B cell (primary cell): Measurements from ENCODE around the gene CCL25. TPM values are rescaled to one million over a fixed set of nuclear protein-coding genes. Genes with fewer than 3 reads are reported as not detected.

Source experiments
- ATAC-seq: fragments of 200-7000 bp; cut with Tn5 transposase; one replicate; pipeline ENCODE4 v1.10.0; 2021; ENCODE audit warnings: low read depth, mild to moderate bottlenecking, moderate number of reproducible peaks, moderate library complexity
- CTCF ChIA-PET: fragments of 350-600 bp; sonication (Branson Sonifier 250); formaldehyde crosslinking; loops from one replicate; lab custom pipeline; 2021; ENCODE audit warnings: antibody characterized with exemption, inconsistent platforms; lab: Charles Lee
- POLR2A ChIA-PET: fragments of 350-600 bp; sonication (Branson Sonifier 250); formaldehyde crosslinking; loops from one replicate; lab custom pipeline; 2021; ENCODE audit warnings: antibody characterized with exemption; lab: Charles Lee
- DNase-seq: peaks from one replicate; pipeline ENCODE4 v3.0.0; 2013
- H2AFZ ChIP-seq: 2 replicates; pipeline ENCODE4 v1.6.1; 2012; ENCODE audit warnings: mild to moderate bottlenecking, low read depth, low read length; ENCODE audit not compliant: insufficient read depth, poor library complexity, severe bottlenecking
- H3K27ac ChIP-seq, 2 donors: 1 replicate in 1 of 2; 2 replicates in 1 of 2; pipeline ENCODE4 v1.5.1; 2012 to 2013; ENCODE audit warnings: low read length in 2 of 2, mild to moderate bottlenecking in 2 of 2, moderate library complexity in 1 of 2
- H3K27me3 ChIP-seq, 4 experiments: fragments of 200-600 bp in 1 of 4; sonication (generic) in 1 of 4; replicated peaks in 1 of 4; 1 replicate in 2 of 4; 2 replicates in 2 of 4; pipeline versions ENCODE4 v1.6.1 to v1.7.0; 2013 to 2016; ENCODE audit warnings: low read length in 3 of 4, mild to moderate bottlenecking in 2 of 4, mixed read lengths in 1 of 4, moderate library complexity in 1 of 4; ENCODE audit not compliant: insufficient read depth in 4 of 4, control insufficient read depth in 3 of 4; ENCODE audit errors: control extremely low read depth in 1 of 4
- H3K36me3 ChIP-seq, 2 experiments: replicated peaks in 1 of 2; 1 replicate in 1 of 2; 2 replicates in 1 of 2; pipeline versions ENCODE4 v1.6.1 to v1.7.1; 2013; ENCODE audit warnings: low read length in 1 of 2; ENCODE audit not compliant: insufficient read depth in 2 of 2, control insufficient read depth in 1 of 2; ENCODE audit errors: control extremely low read depth in 1 of 2, extremely low read depth in 1 of 2
- H3K4me1 ChIP-seq, 2 donors: fragments of 200-600 bp in 1 of 2; sonication (generic) in 1 of 2; 1 replicate in 1 of 2; 2 replicates in 1 of 2; pipeline versions ENCODE4 v1.5.1 to v1.6.1; 2013 to 2017; ENCODE audit warnings: low read length in 2 of 2; ENCODE audit not compliant: control insufficient read depth in 2 of 2, insufficient read depth in 2 of 2
- H3K4me2 ChIP-seq: replicated peaks from 2 replicates; pipeline ENCODE3; 2012; ENCODE audit warnings: mild to moderate bottlenecking, low read depth, low read length; ENCODE audit not compliant: poor library complexity, severe bottlenecking
- H3K4me3 ChIP-seq, 5 experiments: fragments of 200-600 bp in 1 of 5; sonication (generic) in 1 of 5; 1 replicate in 3 of 5; 2 replicates in 2 of 5; pipeline versions ENCODE4 v1.5.1 to v1.7.0; 2011 to 2016; ENCODE audit warnings: low read length in 4 of 5, mild to moderate bottlenecking in 4 of 5, low read depth in 2 of 5, control low read depth in 1 of 5, moderate library complexity in 1 of 5; ENCODE audit not compliant: insufficient read depth in 1 of 5; ENCODE audit errors: control extremely low read depth in 1 of 5, extremely low read depth in 1 of 5
- H3K79me2 ChIP-seq: fragments of 200-600 bp; sonication (generic); one replicate; pipeline ENCODE4 v1.6.0; 2016; ENCODE audit warnings: low read length; ENCODE audit not compliant: control insufficient read depth, insufficient read depth
- H3K9ac ChIP-seq: fragments of 200-600 bp; sonication (generic); 2 replicates; pipeline ENCODE4 v1.6.1; 2017; ENCODE audit warnings: mild to moderate bottlenecking, low read length, moderate library complexity
- H3K9me3 ChIP-seq, 3 donors: one replicate each; pipeline versions ENCODE4 v1.6.1 to v1.7.1; 2013; ENCODE audit warnings: low read length in 2 of 3; ENCODE audit not compliant: control insufficient read depth in 2 of 3, insufficient read depth in 1 of 3; ENCODE audit errors: control extremely low read depth in 1 of 3
- H4K20me1 ChIP-seq: 2 replicates; pipeline ENCODE4 v1.6.0; 2012; ENCODE audit warnings: mild to moderate bottlenecking, low read length; ENCODE audit not compliant: insufficient read depth, control insufficient read depth, poor library complexity, severe bottlenecking
- H3K27ac Mint-ChIP-seq: one replicate; pipeline ENCODE4 v1.8.0; 2021; ENCODE audit warnings: mixed read lengths
- H3K27me3 Mint-ChIP-seq: one replicate; pipeline ENCODE4 v1.8.0; 2021; ENCODE audit warnings: mixed read lengths
- H3K4me1 Mint-ChIP-seq: one replicate; pipeline ENCODE4 v1.8.0; 2021; ENCODE audit warnings: mixed read lengths
- H3K4me3 Mint-ChIP-seq: one replicate; pipeline ENCODE4 v1.8.0; 2021; ENCODE audit warnings: mixed read lengths
- H3K9me3 Mint-ChIP-seq: one replicate; pipeline ENCODE4 v1.8.0; 2022; ENCODE audit warnings: mixed read lengths; ENCODE audit not compliant: insufficient read depth
- CTCF ChIP-seq: fragments of 200-600 bp; IDR thresholded peaks from one replicate; pipeline ENCODE4 v1.8.0; 2022; ENCODE audit warnings: antibody characterized with exemption, mild to moderate bottlenecking
- EZH2 ChIP-seq: IDR thresholded peaks from 2 replicates; pipeline ENCODE4 v1.6.1; 2012; ENCODE audit warnings: borderline replicate concordance, low read depth, mild to moderate bottlenecking, moderate library complexity, low read length; ENCODE audit not compliant: insufficient read depth, poor library complexity, severe bottlenecking
- WGBS: methylation state at CpG from one replicate; pipeline ENCODE4 v1.1.5; 2013; ENCODE audit warnings: missing lambda C conversion rate; ENCODE audit not compliant: insufficient coverage; 5-methylcytosine and 5-hydroxymethylcytosine counted together
- intact Hi-C: fragments of 100-400 bp; cut with micrococcal nuclease; formaldehyde crosslinking; loops from one replicate; pipeline ENCODE4 v1.10.0; 2022
- polyA plus RNA-seq: library from polyadenylated mRNA; depleted of rRNA; stranded (reverse); fragments of >200 nt; gene quantifications from 2 replicates; pipeline ENCODE4 v1.2.3, GENCODE V29; 2012
- total RNA-seq, 2 donors: library from RNA; stranded (reverse); fragments of 120-200 nt in 1 of 2; gene quantifications; 1 replicate in 1 of 2; 2 replicates in 1 of 2; pipeline versions ENCODE4 v1.2.3 to v1.2.4, GENCODE V29; 2013 to 2022

Gene CCL25
- total and polyA plus RNA-seq, 2 donors (not counting 1 experiment from before 2014, with no cell fraction given), result 0.28 TPM; not detected in 1

GRCh38 chr19:8044018-8044417, 8.5 kb upstream of the CCL25 start:
- no peaks in the 10 kb centered on the region for H3K9me3 ChIP-seq
- H3K79me2 ChIP-seq, result no peaks in the 10 kb centered on the region
- no peak for ATAC-seq
- H3K36me3 ChIP-seq, result no peaks in the 10 kb centered on the region
- POLR2A ChIA-PET, result no interaction called here
- intact Hi-C loops, result no loop called here
- H3K27ac ChIP-seq, result no peak overlapping the region
- Mint-ChIP-seq H3K4me3 (no peak overlapping the region), H3K9me3 (no peaks in the 10 kb centered on the region), H3K27ac (no peak overlapping the region), H3K4me1 (no peaks in the 10 kb centered on the region), H3K27me3 (peaks cover 5% of the 10 kb centered on the region)
- no peak for DNase-seq
- TF ChIP-seq EZH2 (no peak), CTCF (no peak)
- H4K20me1 ChIP-seq, result no peaks in the 10 kb centered on the region
- WGBS, result 94% methylated on average over 9 of the region's 10 CpGs
- no peaks in the 10 kb centered on the region for H3K4me1 ChIP-seq
- CTCF ChIA-PET, result no interaction called here
- no peak overlapping the region for H2AFZ ChIP-seq
- no peak overlapping the region for H3K4me2 ChIP-seq
- no peaks in the 10 kb centered on the region for H3K27me3 ChIP-seq
- no peak overlapping the region for H3K9ac ChIP-seq
- H3K4me3 ChIP-seq, result no peak overlapping the region

- Mint-ChIP-seq H3K9me3 (no peaks in the 10 kb centered on the region), H3K4me1 (peaks cover 7% of the 10 kb centered on the region), H3K4me3 (no peak overlapping the region), H3K27me3 (peaks cover 5% of the 10 kb centered on the region), H3K27ac (no peak overlapping the region)
- ChIA-PET POLR2A (interaction anchor here (0.5 kb wide), 1 partner anchor 309 kb away, joined by 8 read pairs; no protein-coding TSS in a partner anchor), CTCF (interaction anchor here (1.2 kb wide), 2 partner anchors 8 to 44 kb away, joined by 3 read pairs; no protein-coding TSS in a partner anchor)
- Histone ChIP-seq H3K4me3 (no peak overlapping the region), H4K20me1 (no peaks in the 10 kb centered on the region), H3K27me3 (no peaks in the 10 kb centered on the region), H2AFZ (no peak overlapping the region), H3K27ac (no peak overlapping the region), H3K4me2 (no peak overlapping the region), H3K9me3 (peaks cover 0 to 9% (median 0%) of the 10 kb centered on the region in 3 donors), H3K4me1 (peaks cover 5 to 13% of the 10 kb centered on the region in 2 donors), H3K9ac (no peak overlapping the region), H3K79me2 (no peaks in the 10 kb centered on the region), H3K36me3 (no peaks in the 10 kb centered on the region)
- TF ChIP-seq EZH2 (no peak), CTCF (no peak)
- ATAC-seq (no peak), DNase-seq (no peak)
- intact Hi-C loops, result no loop called here
- 91% methylated on average over 7 of the region's 10 CpGs for WGBS
These were observed 6.5 kb upstream of the CCL25 start for GRCh38 chr19:8045872-8046568.
